H9 (cell line): ENCODE data around the gene SORCS2. TPM values are rescaled to one million over a fixed set of nuclear protein-coding genes. Genes with fewer than 3 reads are reported as not detected.
A peak's percentile ranks its signal among the peaks of the same experiment; 100 is the strongest.

Source experiments
- DNase-seq: peaks from one replicate; pipeline ENCODE4 v3.0.0-alpha.2; 2017
- H2AFZ ChIP-seq: one replicate; pipeline ENCODE4 v1.6.1; 2013; ENCODE audit warnings: mild to moderate bottlenecking, low read length, control low read depth, moderate library complexity
- H2AK5ac ChIP-seq: 2 replicates; pipeline ENCODE4 v1.6.1; 2013; ENCODE audit warnings: low read length, control low read depth, mixed read lengths; ENCODE audit not compliant: insufficient read length
- H2BK120ac ChIP-seq: one replicate; pipeline ENCODE4 v1.6.1; 2013; ENCODE audit warnings: low read depth, mild to moderate bottlenecking, low read length, control low read depth, inconsistent platforms; ENCODE audit not compliant: poor library complexity, severe bottlenecking
- H2BK12ac ChIP-seq: 2 replicates; pipeline ENCODE4 v1.6.1; 2013; ENCODE audit warnings: low read length, control low read depth, mixed read lengths, low read depth; ENCODE audit not compliant: insufficient read length
- H2BK15ac ChIP-seq: 2 replicates; pipeline ENCODE4 v1.6.1; 2013; ENCODE audit warnings: low read depth, low read length, control low read depth
- H2BK20ac ChIP-seq: one replicate; pipeline ENCODE4 v1.6.1; 2013; ENCODE audit warnings: low read depth, mild to moderate bottlenecking, low read length, control low read depth, inconsistent platforms; ENCODE audit not compliant: poor library complexity, severe bottlenecking
- H2BK5ac ChIP-seq: 2 replicates; pipeline ENCODE4 v1.6.1; 2013; ENCODE audit warnings: low read length, control low read depth, mixed read lengths; ENCODE audit not compliant: insufficient read length
- H3K14ac ChIP-seq: 2 replicates; pipeline ENCODE4 v1.6.1; 2013; ENCODE audit warnings: low read length, control low read depth; ENCODE audit not compliant: insufficient read depth
- H3K18ac ChIP-seq: 2 replicates; pipeline ENCODE4 v1.6.1; 2013; ENCODE audit warnings: low read depth, mild to moderate bottlenecking, mixed read lengths, low read length, control low read depth; ENCODE audit not compliant: insufficient read length
- H3K23ac ChIP-seq: 2 replicates; pipeline ENCODE4 v1.6.1; 2013; ENCODE audit warnings: low read length, control low read depth, mixed read lengths, low read depth; ENCODE audit not compliant: insufficient read length
- H3K23me2 ChIP-seq: 2 replicates; pipeline ENCODE4 v1.6.1; 2013; ENCODE audit warnings: low read depth, mild to moderate bottlenecking, mixed read lengths, low read length, control low read depth; ENCODE audit not compliant: insufficient read length, poor library complexity, severe bottlenecking
- H3K27ac ChIP-seq: 2 replicates; pipeline ENCODE4 v1.5.1; 2013; ENCODE audit warnings: low read length, control low read depth, mixed read lengths, low read depth; ENCODE audit not compliant: insufficient read length
- H3K27me3 ChIP-seq: 2 replicates; pipeline ENCODE4 v1.6.1; 2013; ENCODE audit warnings: low read length, control low read depth, inconsistent platforms; ENCODE audit not compliant: insufficient read depth
- H3K4ac ChIP-seq: 2 replicates; pipeline ENCODE4 v1.6.1; 2013; ENCODE audit warnings: low read depth, mild to moderate bottlenecking, control low read depth, inconsistent platforms, low read length, moderate library complexity
- H3K4me1 ChIP-seq: 2 replicates; pipeline ENCODE4 v1.6.1; 2013; ENCODE audit warnings: low read length, control low read depth, inconsistent platforms; ENCODE audit not compliant: insufficient read depth
- H3K4me2 ChIP-seq: 2 replicates; pipeline ENCODE4 v1.6.1; 2013; ENCODE audit warnings: low read length, control low read depth, mixed read lengths; ENCODE audit not compliant: insufficient read length, insufficient read depth
- H3K56ac ChIP-seq: 2 replicates; pipeline ENCODE4 v1.6.1; 2013; ENCODE audit warnings: low read depth, mild to moderate bottlenecking, mixed read lengths, low read length, control low read depth; ENCODE audit not compliant: insufficient read length
- H3K79me1 ChIP-seq: 2 replicates; pipeline ENCODE4 v1.6.1; 2013; ENCODE audit warnings: low read depth, mild to moderate bottlenecking, moderate library complexity, low read length, control low read depth, inconsistent platforms; ENCODE audit not compliant: insufficient read depth, poor library complexity, severe bottlenecking
- H3K79me2 ChIP-seq: 2 replicates; pipeline ENCODE4 v1.6.1; 2013; ENCODE audit warnings: low read length, control low read depth, inconsistent platforms; ENCODE audit not compliant: insufficient read depth
- H3K9ac ChIP-seq: 2 replicates; pipeline ENCODE4 v1.6.1; 2013; ENCODE audit warnings: low read length, control low read depth, mixed read lengths; ENCODE audit not compliant: insufficient read length; ENCODE audit errors: extremely low read depth
- H3K9me3 ChIP-seq: one replicate; pipeline ENCODE4 v1.6.1; 2013; ENCODE audit warnings: low read depth, low read length, inconsistent platforms; ENCODE audit not compliant: control insufficient read depth
- H3T11ph ChIP-seq: one replicate; pipeline ENCODE4 v1.6.1; 2013; ENCODE audit warnings: mild to moderate bottlenecking, low read length, control low read depth, inconsistent platforms
- H4K20me1 ChIP-seq: one replicate; pipeline ENCODE4 v1.6.1; 2013; ENCODE audit not compliant: control insufficient read depth, insufficient read length, insufficient read depth
- H4K5ac ChIP-seq: 2 replicates; pipeline ENCODE4 v1.6.1; 2013; ENCODE audit warnings: low read depth, mild to moderate bottlenecking, mixed read lengths, low read length, control low read depth; ENCODE audit not compliant: insufficient read length
- H4K8ac ChIP-seq: replicated peaks from 2 replicates; pipeline ENCODE4 v1.6.1; 2013; ENCODE audit warnings: low read length, control low read depth, mixed read lengths, low read depth; ENCODE audit not compliant: insufficient read length
- H4K91ac ChIP-seq: 2 replicates; pipeline ENCODE4 v1.6.1; 2013; ENCODE audit warnings: low read depth, mild to moderate bottlenecking, moderate library complexity, mixed read lengths, low read length, control low read depth; ENCODE audit not compliant: insufficient read length
- H3K27ac Mint-ChIP-seq, 3 experiments: 2 replicates in 2 of 3; 3 replicates in 1 of 3; pipeline ENCODE4 v1.8.0; 2020 to 2021; ENCODE audit warnings: mixed read lengths in 3 of 3, mild to moderate bottlenecking in 1 of 3, moderate library complexity in 1 of 3
- H3K27me3 Mint-ChIP-seq: 2 replicates; pipeline ENCODE4 v1.8.0; 2021; ENCODE audit warnings: low read depth, mild to moderate bottlenecking, moderate library complexity, mixed read lengths
- H3K36me3 Mint-ChIP-seq, 3 experiments: 2 replicates in 2 of 3; 3 replicates in 1 of 3; pipeline ENCODE4 v1.8.0; 2020 to 2021; ENCODE audit warnings: low read depth in 3 of 3, mixed read lengths in 3 of 3; ENCODE audit not compliant: insufficient read depth in 1 of 3
- H3K4me1 Mint-ChIP-seq, 2 experiments: 2 replicates each; pipeline ENCODE4 v1.8.0; 2020; ENCODE audit warnings: mixed read lengths in 2 of 2
- H3K4me3 Mint-ChIP-seq, 2 experiments: 2 replicates in 1 of 2; 3 replicates in 1 of 2; pipeline ENCODE4 v1.8.0; 2020 to 2021; ENCODE audit warnings: mild to moderate bottlenecking in 2 of 2, mixed read lengths in 2 of 2, moderate library complexity in 1 of 2
- H3K9me3 Mint-ChIP-seq, 2 experiments: 2 replicates in 1 of 2; 3 replicates in 1 of 2; pipeline ENCODE4 v1.8.0; 2020; ENCODE audit warnings: mild to moderate bottlenecking in 2 of 2, mixed read lengths in 2 of 2, moderate library complexity in 1 of 2
- CTCF ChIP-seq: fragments of 200-600 bp; sonication (generic); conservative IDR thresholded peaks from 3 replicates; pipeline ENCODE4 v1.8.0; 2021; ENCODE audit warnings: antibody characterized with exemption, mild to moderate bottlenecking
- WGBS: extraction: QIAGEN DNeasy Blood & Tissue Kit; methylation state at CpG from one replicate; pipeline ENCODE4 v1.1.7; 2013; ENCODE audit warnings: missing lambda C conversion rate, low lambda C conversion rate, mixed read lengths; ENCODE audit not compliant: insufficient read length; ENCODE audit errors: extremely low coverage; 5-methylcytosine and 5-hydroxymethylcytosine counted together
- total RNA-seq: library from RNA; stranded (reverse); gene quantifications from 2 replicates; pipeline ENCODE4 v1.2.1, GENCODE V29; 2021

Gene SORCS2
- total RNA-seq, 1 experiment from 2014 or later, result 0.57 TPM

DNA sequence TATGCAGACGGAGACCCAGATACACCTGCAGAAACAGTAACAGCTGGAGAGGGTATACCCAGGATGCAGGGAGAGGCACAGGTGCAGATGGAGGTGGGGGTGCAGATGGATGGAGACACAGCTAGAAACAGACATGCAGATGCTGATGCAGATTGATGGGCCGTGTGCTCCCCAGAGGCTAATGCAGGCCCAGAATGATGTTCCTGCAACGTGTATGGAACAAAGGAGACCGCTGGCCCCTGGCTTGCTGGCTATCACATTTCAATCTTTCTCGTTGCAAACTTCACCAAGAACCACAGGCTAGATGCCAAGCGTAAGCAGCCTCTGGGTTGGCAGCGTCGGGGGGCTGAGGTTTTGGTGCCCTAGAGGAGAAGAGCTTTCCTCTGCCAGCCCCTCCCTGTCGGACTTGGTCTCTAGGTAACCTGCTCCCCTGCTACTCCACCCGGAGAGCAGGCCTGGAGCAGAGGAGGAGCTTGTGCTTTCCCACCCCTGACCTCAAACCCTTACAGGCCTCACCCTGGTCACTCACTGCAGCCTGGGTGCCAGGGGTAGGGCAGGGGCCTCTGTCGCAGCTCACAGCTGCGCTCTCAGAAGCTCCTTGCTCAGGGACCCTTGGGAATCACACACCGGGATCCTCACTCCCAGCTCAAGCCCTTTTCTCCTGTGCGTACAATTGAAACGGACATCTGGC lies 311.4 kb downstream of the SORCS2 start:
- Histone ChIP-seq H2BK120ac (no peak overlapping the region), H3T11ph (no peak overlapping the region), H4K8ac (no peak overlapping the region), H3K4ac (no peak overlapping the region), H3K27ac (no peak overlapping the region), H3K9ac (no peak overlapping the region), H2BK5ac (no peak overlapping the region), H3K18ac (no peak overlapping the region), H3K4me2 (no peak overlapping the region), H3K79me1 (no peaks in the 10 kb centered on the region), H3K56ac (no peak overlapping the region), H3K4me1 (no peaks in the 10 kb centered on the region), H3K27me3 (no peaks in the 10 kb centered on the region), H2BK20ac (no peak overlapping the region), H4K5ac (no peak overlapping the region), H2AK5ac (no peak overlapping the region), H3K9me3 (no peaks in the 10 kb centered on the region), H2AFZ (no peak overlapping the region), H3K23ac (no peak overlapping the region), H3K23me2 (no peaks in the 10 kb centered on the region), H3K14ac (no peak overlapping the region), H3K79me2 (no peaks in the 10 kb centered on the region), H4K20me1 (no peaks in the 10 kb centered on the region), H4K91ac (no peak overlapping the region), H2BK12ac (no peak overlapping the region), H2BK15ac (no peak overlapping the region)
- no CpG with 5 or more reads among the region's 15 CpGs for WGBS
- peaks cover 0 to 2% of the 10 kb centered on the region in 2 experiments; a peak in 1 of 4 replicates for H3K4me1 Mint-ChIP-seq
- H3K27me3 Mint-ChIP-seq, result peaks cover 2% of the 10 kb centered on the region; the same call in 1 of the 2 replicates
- H3K9me3 Mint-ChIP-seq, result no peaks in the 10 kb centered on the region
- no peaks in the 10 kb centered on the region for H3K36me3 Mint-ChIP-seq
- no peak for TF ChIP-seq CTCF
- DNase-seq, result no peak
- H3K4me3 Mint-ChIP-seq, result no peak overlapping the region
- H3K27ac Mint-ChIP-seq, result peak overlapping the region in 1 of 3 experiments; percentile 72; a peak in 1 of 7 replicates
